HEK293 (cell line): Measurements from ENCODE around the gene SLC7A10.

Source experiments
- CTCF ChIA-PET: fragments of 350-600 bp; formaldehyde crosslinking; extraction: SDS; loops from one replicate; lab custom pipeline; 2021; ENCODE audit warnings: antibody characterized with exemption; lab: Yijun Ruan, JAX
- POLR2A ChIA-PET: fragments of 300-600 bp; formaldehyde crosslinking; extraction: SDS; loops from one replicate; lab custom pipeline; 2020; ENCODE audit warnings: antibody characterized with exemption, inconsistent platforms; lab: Yijun Ruan, JAX
- H3K27ac ChIP-seq: fragments of 200-500 bp; sonication (Bioruptor generic); 2 replicates; pipeline ENCODE4 v1.5.1; 2014; ENCODE audit warnings: low read depth, low read length, control low read depth, inconsistent platforms; ENCODE audit errors: extremely low read depth
- H3K36me3 ChIP-seq, 2 experiments: fragments of 200-500 bp in 1 of 2; sonication (Bioruptor generic) in 1 of 2; 1 replicate in 1 of 2; 2 replicates in 1 of 2; pipeline ENCODE4 v1.5.1; 2014 to 2017; ENCODE audit warnings: inconsistent platforms in 2 of 2, low read length in 2 of 2; ENCODE audit not compliant: control insufficient read depth in 2 of 2, insufficient read depth in 1 of 2
- H3K4me1 ChIP-seq: fragments of 200-500 bp; sonication (Bioruptor generic); 2 replicates; pipeline ENCODE4 v1.5.1; 2014; ENCODE audit warnings: mild to moderate bottlenecking, low read length, inconsistent platforms; ENCODE audit not compliant: control insufficient read depth, insufficient read depth
- H3K4me3 ChIP-seq: 2 replicates; pipeline ENCODE4 v1.5.1; 2011; ENCODE audit warnings: low read depth, mild to moderate bottlenecking, control low read depth, low read length, moderate library complexity
- H3K9me3 ChIP-seq: fragments of 200-500 bp; sonication (Bioruptor generic); 2 replicates; pipeline ENCODE4 v1.5.1; 2014; ENCODE audit warnings: low read depth, low read length, inconsistent platforms; ENCODE audit not compliant: control insufficient read depth, insufficient read depth
- AEBP2 ChIP-seq: fragments of 450-650 bp; formaldehyde crosslinking; IDR thresholded peaks from 2 replicates; pipeline ENCODE4 v1.5.1; 2016; ENCODE audit warnings: missing biosample characterization, missing genetic modification characterization, borderline replicate concordance
- EGR2 ChIP-seq: fragments of 450-650 bp; formaldehyde crosslinking; IDR thresholded peaks from 2 replicates; pipeline ENCODE4 v1.5.1; 2016; ENCODE audit warnings: low read depth, missing biosample characterization, missing genetic modification characterization
- KLF1 ChIP-seq: fragments of 450-650 bp; formaldehyde crosslinking; IDR thresholded peaks from 2 replicates; pipeline ENCODE4 v1.5.1; 2016; ENCODE audit warnings: missing biosample characterization, missing genetic modification characterization
- KLF10 ChIP-seq: fragments of 450-650 bp; IDR thresholded peaks from 2 replicates; pipeline ENCODE4 v1.5.1; 2018; ENCODE audit warnings: missing biosample characterization, mild to moderate bottlenecking, missing genetic modification characterization
- KLF16 ChIP-seq: fragments of 450-650 bp; formaldehyde crosslinking; IDR thresholded peaks from 2 replicates; pipeline ENCODE4 v1.5.1; 2017; ENCODE audit warnings: missing biosample characterization, missing genetic modification characterization
- TRIM28 ChIP-seq: IDR thresholded peaks from 2 replicates; pipeline ENCODE4 v1.6.1; 2011; ENCODE audit warnings: low read length, control low read depth, borderline replicate concordance
- ZFHX2 ChIP-seq: fragments of 450-650 bp; formaldehyde crosslinking; conservative IDR thresholded peaks from 2 replicates; pipeline ENCODE4 v1.5.1; 2016; ENCODE audit warnings: missing biosample characterization, missing genetic modification characterization
- ZFP41 ChIP-seq: fragments of 450-650 bp; formaldehyde crosslinking; IDR thresholded peaks from 2 replicates; pipeline ENCODE4 v1.5.1; 2016; ENCODE audit warnings: missing biosample characterization, missing genetic modification characterization, borderline replicate concordance
- ZIC2 ChIP-seq: fragments of 450-650 bp; formaldehyde crosslinking; IDR thresholded peaks from 2 replicates; pipeline ENCODE4 v1.5.1; 2016; ENCODE audit warnings: missing biosample characterization, missing genetic modification characterization
- ZNF114 ChIP-seq: fragments of 450-650 bp; formaldehyde crosslinking; IDR thresholded peaks from 2 replicates; pipeline ENCODE4 v1.5.0; 2017; ENCODE audit warnings: missing biosample characterization, missing genetic modification characterization
- ZNF140 ChIP-seq: fragments of 450-650 bp; formaldehyde crosslinking; IDR thresholded peaks from 2 replicates; pipeline ENCODE4 v1.5.1; 2016; ENCODE audit warnings: missing biosample characterization, missing genetic modification characterization
- ZNF174 ChIP-seq: fragments of 450-650 bp; formaldehyde crosslinking; IDR thresholded peaks from 2 replicates; pipeline ENCODE4 v1.5.0; 2017; ENCODE audit warnings: missing biosample characterization, mild to moderate bottlenecking, missing genetic modification characterization
- ZNF324 ChIP-seq: fragments of 450-650 bp; formaldehyde crosslinking; IDR thresholded peaks from 2 replicates; pipeline ENCODE4 v1.5.1; 2016; ENCODE audit warnings: missing biosample characterization, missing genetic modification characterization
- ZNF341 ChIP-seq: fragments of 450-650 bp; formaldehyde crosslinking; IDR thresholded peaks from 2 replicates; pipeline ENCODE4; 2016; ENCODE audit warnings: low read depth, missing biosample characterization, missing genetic modification characterization
- ZNF37A ChIP-seq: fragments of 450-650 bp; IDR thresholded peaks from 2 replicates; pipeline ENCODE4 v1.5.1; 2018; ENCODE audit warnings: missing biosample characterization, missing genetic modification characterization
- ZNF391 ChIP-seq: fragments of 450-650 bp; formaldehyde crosslinking; IDR thresholded peaks from 2 replicates; pipeline ENCODE4 v1.5.1; 2016; ENCODE audit warnings: low read depth, missing biosample characterization, missing genetic modification characterization, borderline replicate concordance
- ZNF426 ChIP-seq: fragments of 450-650 bp; formaldehyde crosslinking; IDR thresholded peaks from 2 replicates; pipeline ENCODE4 v1.5.1; 2017; ENCODE audit warnings: missing biosample characterization, missing genetic modification characterization, mild to moderate bottlenecking, inconsistent platforms, moderate library complexity
- ZNF549 ChIP-seq: fragments of 450-650 bp; IDR thresholded peaks from 2 replicates; pipeline ENCODE4 v1.5.1; 2018; ENCODE audit warnings: missing biosample characterization, missing genetic modification characterization, mild to moderate bottlenecking, inconsistent platforms, moderate library complexity
- ZNF561 ChIP-seq: fragments of 450-650 bp; IDR thresholded peaks from 2 replicates; pipeline ENCODE4 v1.5.1; 2018; ENCODE audit warnings: missing biosample characterization, missing genetic modification characterization, borderline replicate concordance
- ZNF610 ChIP-seq: fragments of 450-650 bp; formaldehyde crosslinking; IDR thresholded peaks from 2 replicates; pipeline ENCODE4 v1.5.1; 2016; ENCODE audit warnings: missing biosample characterization, missing genetic modification characterization, borderline replicate concordance
- TF ChIP-seq, protein P1 (sequence below): fragments of 450-650 bp; formaldehyde crosslinking; IDR thresholded peaks from 2 replicates; pipeline ENCODE4 v1.5.1; 2016; ENCODE audit warnings: missing biosample characterization, missing genetic modification characterization
- TF ChIP-seq, protein P2 (sequence below): fragments of 450-650 bp; formaldehyde crosslinking; IDR thresholded peaks from 2 replicates; pipeline ENCODE4 v1.5.1; 2016; ENCODE audit warnings: missing biosample characterization, missing genetic modification characterization
- TF ChIP-seq, protein P3 (sequence below): sonication (generic); formaldehyde crosslinking; IDR thresholded peaks from 2 replicates; pipeline ENCODE4 v1.8.1; 2022; ENCODE audit warnings: mild to moderate bottlenecking, moderate library complexity, missing genetic modification reagents

SLC7A10 gene

GRCh38 chr19:33186431-33187182 is 39.0 kb downstream of the SLC7A10 start:
- H3K27ac ChIP-seq = no peak overlapping the region
- no peak overlapping the region for H3K4me3 ChIP-seq
- no peaks in the 10 kb centered on the region for H3K36me3 ChIP-seq
- peaks cover 5% of the 10 kb centered on the region; the same call in 1 of the 2 replicates for H3K4me1 ChIP-seq
- no peaks in the 10 kb centered on the region; the same call in 1 of the 2 replicates for H3K9me3 ChIP-seq
- CTCF ChIA-PET = interaction anchor here (0.6 to 12.3 kb wide), 14 partner anchors 11 to 496 kb away, joined by 3 to 271 read pairs (median 6); partner anchors contain the start of gene WDR88
- POLR2A ChIA-PET = interaction anchor here (2.6 kb wide), 1 partner anchor 10 kb away, joined by 10 read pairs; no protein-coding TSS in a partner anchor
- TF ChIP-seq ZNF561 (tag by site-specific recombination) (0 out of 2 replicates have a peak, but pooled peaks have one; percentile 52), ZFHX2 (peak; percentile 51), ZNF391 (no peak), ZIC2 (peak; percentile 82), EGR2 (tag by site-specific recombination) (0 out of 2 replicates have a peak, but pooled peaks have one; percentile 26), KLF1 (no peak)

GRCh38 chr19:33177417-33177979 is 48.2 kb downstream of the SLC7A10 start:
- Histone ChIP-seq H3K36me3 (peaks cover 0 to 5% of the 10 kb centered on the region in 2 experiments; a peak in 1 of 3 replicates), H3K4me3 (peak overlapping the region; percentile 48), H3K9me3 (no peaks in the 10 kb centered on the region), H3K27ac (peak overlapping the region; percentile 44), H3K4me1 (peaks cover 17% of the 10 kb centered on the region)
- CTCF ChIA-PET = interaction anchor here (0.6 to 13.1 kb wide), 19 partner anchors 9 to 229 kb away, joined by 3 to 154 read pairs (median 4); partner anchors contain the start of gene LRP3
- POLR2A ChIA-PET = interaction anchor here (0.5 to 3.0 kb wide), 29 partner anchors 9 to 502 kb away, joined by 3 to 43 read pairs (median 4); partner anchors contain the start of genes ANKRD27, CEBPA, CEBPG and CEP89
- TF ChIP-seq ZNF140 (tag by site-specific recombination) (no peak), KLF10 (0 out of 2 replicates have a peak, but pooled peaks have one; percentile 7), TRIM28 (no peak), KLF16 (tag by site-specific recombination) (no peak; the same call in 1 of the 2 replicates), ZNF610 (tag by site-specific recombination) (no peak; the same call in 1 of the 2 replicates), ZNF114 (tag by site-specific recombination) (no peak), ZNF341 (tag by site-specific recombination) (peak; percentile 81), ZNF37A (tag by site-specific recombination) (no peak), ZNF174 (tag by site-specific recombination) (no peak), ZNF549 (tag by site-specific recombination) (no peak), ZIC2 (peak; percentile 74), ZNF426 (tag by site-specific recombination) (no peak), AEBP2 (tag by site-specific recombination) (0 out of 2 replicates have a peak, but pooled peaks have one; percentile 79), ZNF324 (tag by site-specific recombination) (no peak), ZFP41 (tag by site-specific recombination) (no peak)
- TF ChIP-seq, protein P1, sequence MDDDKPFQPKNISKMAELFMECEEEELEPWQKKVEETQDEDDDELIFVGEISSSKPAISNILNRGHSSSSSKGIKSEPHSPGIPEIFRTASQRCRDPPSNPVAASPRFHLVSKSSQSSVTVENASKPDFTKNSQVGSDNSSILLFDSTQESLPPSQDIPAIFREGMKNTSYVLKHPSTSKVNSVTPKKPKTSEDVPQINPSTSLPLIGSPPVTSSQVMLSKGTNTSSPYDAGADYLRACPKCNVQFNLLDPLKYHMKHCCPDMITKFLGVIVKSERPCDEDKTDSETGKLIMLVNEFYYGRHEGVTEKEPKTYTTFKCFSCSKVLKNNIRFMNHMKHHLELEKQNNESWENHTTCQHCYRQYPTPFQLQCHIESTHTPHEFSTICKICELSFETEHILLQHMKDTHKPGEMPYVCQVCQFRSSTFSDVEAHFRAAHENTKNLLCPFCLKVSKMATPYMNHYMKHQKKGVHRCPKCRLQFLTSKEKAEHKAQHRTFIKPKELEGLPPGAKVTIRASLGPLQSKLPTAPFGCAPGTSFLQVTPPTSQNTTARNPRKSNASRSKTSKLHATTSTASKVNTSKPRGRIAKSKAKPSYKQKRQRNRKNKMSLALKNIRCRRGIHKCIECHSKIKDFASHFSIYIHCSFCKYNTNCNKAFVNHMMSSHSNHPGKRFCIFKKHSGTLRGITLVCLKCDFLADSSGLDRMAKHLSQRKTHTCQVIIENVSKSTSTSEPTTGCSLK (tag by site-specific recombination) = no peak
- TF ChIP-seq, protein P2, sequence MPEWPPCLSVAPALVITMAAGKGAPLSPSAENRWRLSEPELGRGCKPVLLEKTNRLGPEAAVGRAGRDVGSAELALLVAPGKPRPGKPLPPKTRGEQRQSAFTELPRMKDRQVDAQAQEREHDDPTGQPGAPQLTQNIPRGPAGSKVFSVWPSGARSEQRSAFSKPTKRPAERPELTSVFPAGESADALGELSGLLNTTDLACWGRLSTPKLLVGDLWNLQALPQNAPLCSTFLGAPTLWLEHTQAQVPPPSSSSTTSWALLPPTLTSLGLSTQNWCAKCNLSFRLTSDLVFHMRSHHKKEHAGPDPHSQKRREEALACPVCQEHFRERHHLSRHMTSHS (tag by site-specific recombination) = no peak; the same call in 1 of the 2 replicates
- TF ChIP-seq, protein P3, sequence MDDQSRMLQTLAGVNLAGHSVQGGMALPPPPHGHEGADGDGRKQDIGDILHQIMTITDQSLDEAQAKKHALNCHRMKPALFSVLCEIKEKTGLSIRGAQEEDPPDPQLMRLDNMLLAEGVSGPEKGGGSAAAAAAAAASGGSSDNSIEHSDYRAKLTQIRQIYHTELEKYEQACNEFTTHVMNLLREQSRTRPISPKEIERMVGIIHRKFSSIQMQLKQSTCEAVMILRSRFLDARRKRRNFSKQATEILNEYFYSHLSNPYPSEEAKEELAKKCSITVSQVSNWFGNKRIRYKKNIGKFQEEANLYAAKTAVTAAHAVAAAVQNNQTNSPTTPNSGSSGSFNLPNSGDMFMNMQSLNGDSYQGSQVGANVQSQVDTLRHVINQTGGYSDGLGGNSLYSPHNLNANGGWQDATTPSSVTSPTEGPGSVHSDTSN = peak; percentile 39; the same call in 1 of the 2 replicates
